ENCODE data around the gene CBX8. TPM values are rescaled to one million over a fixed set of nuclear protein-coding genes. Genes with fewer than 3 reads are reported as not detected.
A peak's percentile ranks its signal among the peaks of the same experiment; 100 is the strongest.

CBX8 gene
- total and polyA plus RNA-seq, 2 of the 13 experiments (the other 11 are each of a cell fraction or from before 2014, with no cell fraction given) = 0.34 to 12.6 TPM

GRCh38 chr17:79785017-79785899, 11.6 kb downstream of the CBX8 start (continued):
- no peak for TF ChIP-seq ZFP41 (CRISPR knock-in tag; IDR thresholded peaks at IDR 0.05; ENCODE audit: borderline replicate concordance)

- in situ Hi-C loops (cut with HindIII; ENCODE audit: extremely low pct_ligation_motif_present, low pct_unique_long_range_greater_than_20kb) = no loop called here
- no peak overlapping the region for H3K9ac ChIP-seq (ENCODE audit: insufficient read depth, low read depth, low read length)
- 97% methylated on average over 21 of the region's 31 CpGs for WGBS (ENCODE audit: low lambda C conversion rate)
- H4K20me1 ChIP-seq (ENCODE audit: insufficient read depth, low read length) = peaks cover 12% of the 10 kb centered on the region; the same call in 1 of the 2 replicates
- ATAC-seq (no peak), DNase-seq (ENCODE audit: low spot score) (no peak), FAIRE-seq (no peak)
- ChIA-PET CTCF (ENCODE audit: low intra/inter-chr PET ratio, low total read pairs) (no interaction called here), POLR2A (no interaction called here)
- intact Hi-C loops (cut with micrococcal nuclease; ENCODE audit: unreplicated experiment) = loop anchor here (5.0 kb wide), 1 partner anchor 188 kb away; no protein-coding TSS in a partner anchor
- H2AFZ ChIP-seq (ENCODE audit: low read length) = no peak overlapping the region
- TF ChIP-seq RBFOX2 (IDR thresholded peaks at IDR 0.05; ENCODE audit: low read depth, low read length) = peak; percentile 64
- peak; percentile 80 for TF ChIP-seq AGO2 (optimal IDR thresholded peaks at IDR 0.05; ENCODE audit: low read depth, low read length)
- TF ChIP-seq PRMT3 (CRISPR knock-in tag; IDR thresholded peaks at IDR 0.05; ENCODE audit: borderline replicate concordance, low read depth) = no peak
- peak; percentile 11 for TF ChIP-seq ZNF687 (CRISPR knock-in tag; IDR thresholded peaks at IDR 0.05)
- TF ChIP-seq ZBTB38 (CRISPR knock-in tag; IDR thresholded peaks at IDR 0.05) = peak; percentile 54; the same call in 1 of the 2 replicates
- TF ChIP-seq HNRNPL (IDR thresholded peaks at IDR 0.05; ENCODE audit: low read depth, low read length) = peak; percentile 51; the same call in 1 of the 2 replicates
- no peak for TF ChIP-seq KMT2A (CRISPR knock-in tag; IDR thresholded peaks at IDR 0.05)
- peak; percentile 24; the same call in 1 of the 2 replicates for TF ChIP-seq ZC3H13 (CRISPR knock-in tag; IDR thresholded peaks at IDR 0.05)
- peaks cover 23 to 35% of the 10 kb centered on the region in 2 experiments for H3K36me3 ChIP-seq (replicated peaks in 1 of 2; ENCODE audit: control insufficient read depth in 1 of 2, insufficient read depth in 2 of 2, low read length in 2 of 2)
- H3K27ac ChIP-seq (ENCODE audit: extremely low read length, insufficient read depth, low read length) = no peak overlapping the region
- peaks cover 35% of the 10 kb centered on the region for H3K4me1 ChIP-seq (ENCODE audit: insufficient read depth, low read length)
- H3K4me3 ChIP-seq (replicated peaks in 1 of 3; ENCODE audit: insufficient read depth in 1 of 3, low read depth in 2 of 3, low read length in 3 of 3) = no peak overlapping the region
- H3K9me3 ChIP-seq (ENCODE audit: low read length) = no peaks in the 10 kb centered on the region
- BruUV-seq (replicated peaks) = no TSS peak
- H3K4me2 ChIP-seq (ENCODE audit: low read depth, low read length) = no peak overlapping the region
- H3K27me3 ChIP-seq (ENCODE audit: control insufficient read depth in 1 of 2, insufficient read depth in 2 of 2, low read length in 2 of 2) = peaks cover 5 to 17% of the 10 kb centered on the region in 2 experiments
- peaks cover 5% of the 10 kb centered on the region for H3K79me2 ChIP-seq (ENCODE audit: insufficient read depth, low read length)
Observed at GRCh38 chr17:79784353-79785016, 12.4 kb downstream of the CBX8 start.

Data from HepG2 (cell line).